GM19099 (cell line): Measurements from ENCODE around the gene SH2D3A.

Source experiments
- POLR2A ChIP-seq: IDR thresholded peaks from 3 replicates; pipeline ENCODE4 v1.6.1; 2011; ENCODE audit warnings: low read depth; ENCODE audit not compliant: insufficient read length; ENCODE audit errors: extremely low read depth

The SH2D3A gene

GRCh38 chr19:6723108-6723618 lies 44.1 kb downstream of the SH2D3A start:
- no peak for TF ChIP-seq POLR2A

- no peak for TF ChIP-seq POLR2A
Observed at GRCh38 chr19:6721773-6722172, 45.5 kb downstream of the SH2D3A start.

- TF ChIP-seq POLR2A = no peak
Observed at GRCh38 chr19:6721138-6721474, 46.1 kb downstream of the SH2D3A start.

GRCh38 chr19:6720369-6721137 lies 46.7 kb downstream of the SH2D3A start, which contains the start of gene C3:
C3 (minus strand) TSS chr19:6720650; CDS start chr19:6720589, 61 bp downstream.
- no peak for TF ChIP-seq POLR2A

GRCh38 chr19:6719992-6720368 lies 47.3 kb downstream of the SH2D3A start:
- TF ChIP-seq POLR2A = no peak

- no peak for TF ChIP-seq POLR2A
Observed at GRCh38 chr19:6719540-6719861, 47.7 kb downstream of the SH2D3A start.

GRCh38 chr19:6718741-6719539 lies 48.3 kb downstream of the SH2D3A start:
- TF ChIP-seq POLR2A = no peak

GRCh38 chr19:6718111-6718740 lies 49.0 kb downstream of the SH2D3A start:
- TF ChIP-seq POLR2A = no peak

GRCh38 chr19:6717441-6717971 lies 49.7 kb downstream of the SH2D3A start:
- no peak for TF ChIP-seq POLR2A

- TF ChIP-seq POLR2A = no peak
Observed at GRCh38 chr19:6717036-6717435, 50.2 kb downstream of the SH2D3A start.

GRCh38 chr19:6716610-6716970 lies 50.6 kb downstream of the SH2D3A start:
- TF ChIP-seq POLR2A = no peak

- TF ChIP-seq POLR2A = no peak
Observed at GRCh38 chr19:6714749-6715555, 52.3 kb downstream of the SH2D3A start.

- no peak for TF ChIP-seq POLR2A
Observed at GRCh38 chr19:6713773-6714692, 53.2 kb downstream of the SH2D3A start.

- no peak for TF ChIP-seq POLR2A
Observed at GRCh38 chr19:6712692-6713670, 54.3 kb downstream of the SH2D3A start.
